ENCODE data around the gene MIER1.

Gene MIER1

DNA sequence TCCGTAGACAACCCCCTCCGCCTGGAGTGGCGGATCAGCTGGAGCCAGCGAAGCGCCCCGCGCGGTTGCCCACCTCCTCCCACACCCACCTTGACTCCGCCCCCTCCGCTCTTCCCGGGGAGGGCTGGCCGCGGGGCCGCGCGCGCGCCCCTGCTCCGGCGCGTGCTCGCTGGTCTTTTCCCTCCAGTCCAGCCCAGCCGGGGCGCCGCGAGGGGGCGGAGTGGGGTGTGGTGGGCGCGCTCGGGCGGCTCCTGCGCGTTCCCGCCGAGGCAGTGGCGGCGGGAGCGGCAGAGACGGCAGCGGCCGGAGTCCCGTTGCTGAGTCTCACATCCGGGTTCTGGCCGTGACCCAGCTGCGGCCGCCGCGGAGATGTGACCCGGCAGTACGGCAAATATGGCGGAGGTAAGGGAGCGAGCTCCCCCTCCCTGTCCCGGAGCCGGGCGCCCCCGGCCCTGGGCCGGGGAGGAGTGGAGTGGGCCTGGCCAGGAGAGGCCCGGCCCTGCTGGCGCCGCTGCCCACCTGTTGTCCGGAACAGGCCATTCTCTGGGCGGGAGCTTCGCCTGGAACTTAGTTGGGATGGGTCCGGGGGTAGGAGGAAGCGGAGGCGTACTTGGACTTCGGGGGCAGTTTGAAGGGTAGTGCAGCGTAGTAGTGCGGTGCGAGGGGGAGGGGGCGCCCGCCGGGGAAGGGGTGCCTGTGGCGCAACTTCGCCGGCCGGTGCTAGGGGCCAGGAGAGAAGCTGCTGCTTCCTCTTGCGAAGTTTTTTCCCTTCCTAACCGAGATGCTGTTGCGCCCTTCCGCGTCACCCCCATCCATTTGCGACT is 5.4 kb downstream of the MIER1 start:
- peaks cover 92% of the 10 kb centered on the region for H3K79me2 ChIP-seq (ENCODE audit: insufficient read depth, low read length)
- H3K36me3 ChIP-seq (ENCODE audit: insufficient read depth, low read length), result no peaks in the 10 kb centered on the region
- H3K4me2 ChIP-seq (ENCODE audit: low read depth, low read length, poor library complexity, severe bottlenecking), result peak overlapping the region; percentile 95
- H3K9me3 ChIP-seq (ENCODE audit: insufficient read depth, low read depth, low read length), result no peaks in the 10 kb centered on the region
- peaks cover 19% of the 10 kb centered on the region; the same call in 1 of the 2 replicates for H3F3A ChIP-seq (ENCODE audit: low read depth)
- no peaks in the 10 kb centered on the region for H3K9me2 ChIP-seq (replicated peaks; ENCODE audit: low read depth, low read length)
- H2AFZ ChIP-seq (ENCODE audit: low read length), result peak overlapping the region; percentile 81
- H4K20me1 ChIP-seq (ENCODE audit: insufficient read depth, low read length, poor library complexity, severe bottlenecking), result peaks cover 83% of the 10 kb centered on the region
- no peaks in the 10 kb centered on the region for H3K27me3 ChIP-seq (ENCODE audit: insufficient read depth, low read length, poor library complexity, severe bottlenecking)
- peak overlapping the region; percentile 94 for H3K4me3 ChIP-seq (ENCODE audit: low read length, poor library complexity, severe bottlenecking)
- H3K4me1 ChIP-seq (ENCODE audit: insufficient read depth, low read length, poor library complexity, severe bottlenecking), result peaks cover 80% of the 10 kb centered on the region
- TF ChIP-seq EZH2phosphoT487 (IDR thresholded peaks at IDR 0.05; ENCODE audit: borderline replicate concordance), result no peak
- TF ChIP-seq, protein P1, sequence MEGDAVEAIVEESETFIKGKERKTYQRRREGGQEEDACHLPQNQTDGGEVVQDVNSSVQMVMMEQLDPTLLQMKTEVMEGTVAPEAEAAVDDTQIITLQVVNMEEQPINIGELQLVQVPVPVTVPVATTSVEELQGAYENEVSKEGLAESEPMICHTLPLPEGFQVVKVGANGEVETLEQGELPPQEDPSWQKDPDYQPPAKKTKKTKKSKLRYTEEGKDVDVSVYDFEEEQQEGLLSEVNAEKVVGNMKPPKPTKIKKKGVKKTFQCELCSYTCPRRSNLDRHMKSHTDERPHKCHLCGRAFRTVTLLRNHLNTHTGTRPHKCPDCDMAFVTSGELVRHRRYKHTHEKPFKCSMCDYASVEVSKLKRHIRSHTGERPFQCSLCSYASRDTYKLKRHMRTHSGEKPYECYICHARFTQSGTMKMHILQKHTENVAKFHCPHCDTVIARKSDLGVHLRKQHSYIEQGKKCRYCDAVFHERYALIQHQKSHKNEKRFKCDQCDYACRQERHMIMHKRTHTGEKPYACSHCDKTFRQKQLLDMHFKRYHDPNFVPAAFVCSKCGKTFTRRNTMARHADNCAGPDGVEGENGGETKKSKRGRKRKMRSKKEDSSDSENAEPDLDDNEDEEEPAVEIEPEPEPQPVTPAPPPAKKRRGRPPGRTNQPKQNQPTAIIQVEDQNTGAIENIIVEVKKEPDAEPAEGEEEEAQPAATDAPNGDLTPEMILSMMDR (conservative IDR thresholded peaks at IDR 0.05; ENCODE audit: low read length), result peak; percentile 32
- peak overlapping the region; percentile 83 for H3K9ac ChIP-seq (ENCODE audit: low read depth, low read length, poor library complexity, severe bottlenecking)

DNA sequence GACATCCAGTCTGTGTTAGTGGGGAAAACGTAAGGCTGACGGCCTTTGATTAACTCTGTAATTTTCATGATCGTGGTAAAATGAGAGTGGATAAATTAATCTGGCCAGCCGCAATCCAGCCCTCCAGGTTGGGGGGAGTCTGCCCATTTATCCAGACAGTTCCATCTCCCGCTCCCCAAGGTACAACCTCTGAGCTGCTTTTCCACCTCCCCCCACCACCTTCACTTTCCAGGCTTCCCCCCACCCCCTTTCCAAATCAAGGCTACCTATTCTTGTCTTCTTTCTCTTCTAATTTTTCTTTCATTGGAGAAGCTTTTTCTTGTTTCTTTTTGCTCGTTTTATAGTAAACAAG is 6.0 kb downstream of the MIER1 start:
- no peaks in the 10 kb centered on the region for H3K27me3 ChIP-seq (ENCODE audit: insufficient read depth, low read length, poor library complexity, severe bottlenecking)
- TF ChIP-seq EZH2phosphoT487 (IDR thresholded peaks at IDR 0.05; ENCODE audit: borderline replicate concordance), result no peak
- TF ChIP-seq, protein P1 (conservative IDR thresholded peaks at IDR 0.05; ENCODE audit: low read length), result no peak
- H3K9me3 ChIP-seq (ENCODE audit: insufficient read depth, low read depth, low read length), result no peaks in the 10 kb centered on the region
- no peaks in the 10 kb centered on the region for H3K9me2 ChIP-seq (replicated peaks; ENCODE audit: low read depth, low read length)
- peak overlapping the region; percentile 95 for H3K4me2 ChIP-seq (ENCODE audit: low read depth, low read length, poor library complexity, severe bottlenecking)
- H3K79me2 ChIP-seq (ENCODE audit: insufficient read depth, low read length), result peaks cover 92% of the 10 kb centered on the region
- peaks cover 83% of the 10 kb centered on the region for H3K4me1 ChIP-seq (ENCODE audit: insufficient read depth, low read length, poor library complexity, severe bottlenecking)
- peaks cover 86% of the 10 kb centered on the region for H4K20me1 ChIP-seq (ENCODE audit: insufficient read depth, low read length, poor library complexity, severe bottlenecking)
- H3K36me3 ChIP-seq (ENCODE audit: insufficient read depth, low read length), result no peaks in the 10 kb centered on the region
- peak overlapping the region; percentile 83 for H3K9ac ChIP-seq (ENCODE audit: low read depth, low read length, poor library complexity, severe bottlenecking)
- peaks cover 19% of the 10 kb centered on the region; the same call in 1 of the 2 replicates for H3F3A ChIP-seq (ENCODE audit: low read depth)
- no peak overlapping the region for H2AFZ ChIP-seq (ENCODE audit: low read length)
- H3K4me3 ChIP-seq (ENCODE audit: low read length, poor library complexity, severe bottlenecking), result peak overlapping the region; percentile 94

DNA sequence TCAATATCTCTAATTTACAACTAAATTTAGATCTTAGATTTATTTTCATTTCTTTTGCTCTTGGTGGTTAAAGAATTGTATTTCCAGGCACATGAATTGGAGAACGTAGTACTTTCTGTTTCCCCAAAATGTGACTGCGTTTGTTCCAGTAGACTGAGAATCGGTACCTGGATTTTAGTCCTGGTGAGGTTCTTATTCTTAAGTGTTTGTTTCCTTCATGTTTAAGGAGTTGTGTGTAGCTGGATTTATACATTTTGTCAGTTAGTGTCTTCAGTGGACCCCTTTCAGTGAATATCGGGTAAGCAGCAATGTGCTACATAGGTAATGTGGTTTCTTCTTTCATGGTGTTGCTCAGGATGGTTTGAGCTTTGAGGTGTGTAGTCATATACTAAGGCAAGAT is 6.8 kb downstream of the MIER1 start:
- Histone ChIP-seq H4K20me1 (ENCODE audit: insufficient read depth, low read length, poor library complexity, severe bottlenecking) (peaks cover 86% of the 10 kb centered on the region), H3K9me3 (ENCODE audit: insufficient read depth, low read depth, low read length) (no peaks in the 10 kb centered on the region), H3K27me3 (ENCODE audit: insufficient read depth, low read length, poor library complexity, severe bottlenecking) (no peaks in the 10 kb centered on the region), H3K4me3 (ENCODE audit: low read length, poor library complexity, severe bottlenecking) (peak overlapping the region; percentile 94), H3K36me3 (ENCODE audit: insufficient read depth, low read length) (no peaks in the 10 kb centered on the region), H3K4me1 (ENCODE audit: insufficient read depth, low read length, poor library complexity, severe bottlenecking) (peaks cover 75% of the 10 kb centered on the region), H3K9ac (ENCODE audit: low read depth, low read length, poor library complexity, severe bottlenecking) (peak overlapping the region; percentile 83), H3F3A (ENCODE audit: low read depth) (peaks cover 19% of the 10 kb centered on the region; the same call in 1 of the 2 replicates), H3K4me2 (ENCODE audit: low read depth, low read length, poor library complexity, severe bottlenecking) (peak overlapping the region; percentile 95), H2AFZ (ENCODE audit: low read length) (no peak overlapping the region), H3K79me2 (ENCODE audit: insufficient read depth, low read length) (peaks cover 92% of the 10 kb centered on the region), H3K9me2 (replicated peaks; ENCODE audit: low read depth, low read length) (no peaks in the 10 kb centered on the region)
- TF ChIP-seq, protein P1 (conservative IDR thresholded peaks at IDR 0.05; ENCODE audit: low read length), result no peak
- no peak for TF ChIP-seq EZH2phosphoT487 (IDR thresholded peaks at IDR 0.05; ENCODE audit: borderline replicate concordance)
